ENCODE data around the gene P2RY2. TPM values are rescaled to one million over a fixed set of nuclear protein-coding genes. Genes with fewer than 3 reads are reported as not detected.

The P2RY2 gene
- total and polyA plus RNA-seq, 2 experiments from 2014 or later, result 0.63 to 1.6 TPM

DNA sequence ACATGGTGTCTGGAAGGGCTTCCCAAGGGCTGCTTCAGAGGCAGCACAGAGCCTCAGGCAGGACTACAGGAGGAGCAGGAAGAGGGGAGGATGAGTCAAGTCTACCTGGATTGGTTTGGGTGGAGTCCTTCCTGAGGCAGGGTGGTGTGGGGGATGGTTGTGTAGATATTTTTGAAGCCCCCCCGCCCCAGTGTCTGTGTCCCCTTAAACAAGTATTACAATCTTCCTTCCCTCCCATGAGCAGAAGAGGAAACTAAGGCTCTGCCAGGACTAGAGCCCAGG lies 41.3 kb upstream of the P2RY2 start:
- Mint-ChIP-seq H3K36me3 (ENCODE audit: low read depth) (no peaks in the 10 kb centered on the region), H3K27me3 (ENCODE audit: insufficient read depth, low read depth, poor library complexity) (peaks cover 14% of the 10 kb centered on the region), H3K9me3 (no peaks in the 10 kb centered on the region), H3K27ac (no peak overlapping the region), H3K4me3 (no peak overlapping the region), H3K4me1 (no peaks in the 10 kb centered on the region)
- Histone ChIP-seq H3K4me3 (no peak overlapping the region), H3K27me3 (ENCODE audit: insufficient read depth) (no peaks in the 10 kb centered on the region), H3K4me2 (no peak overlapping the region), H4K20me1 (replicated peaks; ENCODE audit: insufficient read depth) (no peaks in the 10 kb centered on the region; the same call in 1 of the 2 replicates), H3K27ac (ENCODE audit: low read depth) (no peak overlapping the region), H3K9me2 (ENCODE audit: insufficient read depth) (no peaks in the 10 kb centered on the region), H3F3A (replicated peaks; ENCODE audit: low read depth) (no peaks in the 10 kb centered on the region), H3K36me3 (ENCODE audit: insufficient read depth) (no peaks in the 10 kb centered on the region), H2AFZ (no peak overlapping the region), H3K79me2 (replicated peaks; ENCODE audit: insufficient read depth) (no peaks in the 10 kb centered on the region), H3K4me1 (ENCODE audit: insufficient read depth) (no peaks in the 10 kb centered on the region)
- no peak for TF ChIP-seq EZH2phosphoT487 (IDR thresholded peaks at IDR 0.05; ENCODE audit: unreplicated experiment)
- no peak for TF ChIP-seq EZH2 (IDR thresholded peaks at IDR 0.05; ENCODE audit: low read depth, unreplicated experiment)
- DNase-seq (ENCODE audit: low spot score) (no peak), ATAC-seq (no peak)

DNA sequence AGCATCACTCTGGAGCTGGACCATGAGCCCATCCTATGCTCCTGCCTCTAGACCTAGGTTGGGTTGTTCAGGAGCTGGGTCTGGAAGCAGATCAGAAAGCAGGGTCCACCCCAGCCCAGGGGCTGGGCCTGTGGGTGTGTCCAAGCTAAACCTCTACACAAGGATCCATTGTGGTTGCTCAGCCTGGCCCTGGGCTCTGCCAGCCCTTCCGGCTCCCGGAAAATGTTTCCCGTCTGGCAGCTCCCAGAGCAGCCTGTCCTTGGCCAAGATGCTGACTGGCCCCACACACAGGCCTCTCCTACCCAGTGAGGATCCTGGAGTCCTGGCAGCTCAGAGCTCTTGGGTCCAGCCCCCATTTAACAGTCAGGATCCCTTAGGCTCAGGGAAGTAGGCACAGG lies 40.7 kb upstream of the P2RY2 start:
- ATAC-seq, result no peak
- Histone ChIP-seq H3K27ac (ENCODE audit: low read depth) (no peak overlapping the region), H3K9me2 (ENCODE audit: insufficient read depth) (no peaks in the 10 kb centered on the region), H3F3A (replicated peaks; ENCODE audit: low read depth) (no peaks in the 10 kb centered on the region), H3K27me3 (ENCODE audit: insufficient read depth) (no peaks in the 10 kb centered on the region), H3K4me3 (no peak overlapping the region), H3K79me2 (replicated peaks; ENCODE audit: insufficient read depth) (no peaks in the 10 kb centered on the region), H2AFZ (0 out of 2 replicates have a peak overlapping the region, but pooled peaks have one; percentile 43), H4K20me1 (replicated peaks; ENCODE audit: insufficient read depth) (no peaks in the 10 kb centered on the region; the same call in 1 of the 2 replicates), H3K36me3 (ENCODE audit: insufficient read depth) (no peaks in the 10 kb centered on the region), H3K4me1 (ENCODE audit: insufficient read depth) (no peaks in the 10 kb centered on the region), H3K4me2 (no peak overlapping the region)
- no peak for DNase-seq (ENCODE audit: low spot score)
- H3K27ac Mint-ChIP-seq, result no peak overlapping the region
- no peak for TF ChIP-seq ZNF114 (CRISPR knock-in tag; IDR thresholded peaks at IDR 0.05)
- H3K4me3 Mint-ChIP-seq, result no peak overlapping the region
- H3K9me3 Mint-ChIP-seq, result no peaks in the 10 kb centered on the region
- peaks cover 14% of the 10 kb centered on the region for H3K27me3 Mint-ChIP-seq (ENCODE audit: insufficient read depth, low read depth, poor library complexity)
- no peaks in the 10 kb centered on the region for H3K4me1 Mint-ChIP-seq
- no peaks in the 10 kb centered on the region for H3K36me3 Mint-ChIP-seq (ENCODE audit: low read depth)

DNA sequence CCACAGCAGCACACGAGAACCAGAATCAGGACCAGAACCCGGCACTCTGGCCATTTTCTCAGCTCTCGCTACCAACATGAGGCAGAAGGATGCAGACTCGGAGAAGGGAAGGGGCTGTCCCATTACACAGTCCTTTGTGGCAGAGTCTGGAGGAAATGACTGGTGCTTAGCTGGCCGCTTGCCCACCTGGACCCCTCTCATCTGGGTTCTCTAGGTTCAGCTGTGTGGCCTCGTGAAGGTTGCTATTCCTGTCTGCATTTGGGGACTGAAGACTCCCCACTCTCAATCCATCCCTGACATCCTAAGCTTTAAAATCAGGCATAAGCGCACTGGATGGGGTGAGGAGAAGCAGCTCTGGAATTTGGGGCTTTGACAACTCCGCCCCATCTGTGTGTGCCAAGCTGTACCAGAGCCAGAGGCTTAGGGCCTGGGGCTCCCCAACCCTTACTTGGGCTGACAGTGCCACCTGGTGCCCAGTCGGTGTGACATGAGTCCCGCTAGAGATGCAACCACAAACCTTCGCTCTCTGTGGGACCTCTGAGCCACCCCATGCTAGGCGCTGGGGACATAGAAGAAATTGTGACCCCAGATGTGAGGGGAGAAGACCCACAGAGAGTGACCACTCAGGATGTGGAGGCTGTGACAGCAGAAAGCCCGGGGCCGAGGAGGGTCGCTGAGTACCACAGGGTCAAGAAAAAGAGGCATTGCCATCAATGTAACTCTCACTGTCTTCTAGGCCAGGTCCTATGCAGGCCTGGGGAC lies 40.1 kb upstream of the P2RY2 start:
- H3K4me1 ChIP-seq (ENCODE audit: insufficient read depth), result no peaks in the 10 kb centered on the region
- Mint-ChIP-seq H3K4me3 (no peak overlapping the region), H3K27ac (no peak overlapping the region), H3K36me3 (ENCODE audit: low read depth) (no peaks in the 10 kb centered on the region), H3K4me1 (no peaks in the 10 kb centered on the region), H3K9me3 (no peaks in the 10 kb centered on the region), H3K27me3 (ENCODE audit: insufficient read depth, low read depth, poor library complexity) (peaks cover 13% of the 10 kb centered on the region)
- DNase-seq (ENCODE audit: low spot score) (peak; percentile 89), ATAC-seq (peak; percentile 98)
- H3K36me3 ChIP-seq (ENCODE audit: insufficient read depth), result no peaks in the 10 kb centered on the region
- H3K4me3 ChIP-seq, result no peak overlapping the region
- H3F3A ChIP-seq (replicated peaks; ENCODE audit: low read depth), result no peaks in the 10 kb centered on the region
- 0 out of 2 replicates have a peak overlapping the region, but pooled peaks have one; percentile 43 for H2AFZ ChIP-seq
- no peaks in the 10 kb centered on the region for H3K79me2 ChIP-seq (replicated peaks; ENCODE audit: insufficient read depth)
- no peaks in the 10 kb centered on the region for H3K27me3 ChIP-seq (ENCODE audit: insufficient read depth)
- no peaks in the 10 kb centered on the region for H3K9me2 ChIP-seq (ENCODE audit: insufficient read depth)
- H3K27ac ChIP-seq (ENCODE audit: low read depth), result no peak overlapping the region
- TF ChIP-seq CREB1 (CRISPR knock-in tag; IDR thresholded peaks at IDR 0.05; ENCODE audit: low read depth), result no peak
- TF ChIP-seq, protein P1, sequence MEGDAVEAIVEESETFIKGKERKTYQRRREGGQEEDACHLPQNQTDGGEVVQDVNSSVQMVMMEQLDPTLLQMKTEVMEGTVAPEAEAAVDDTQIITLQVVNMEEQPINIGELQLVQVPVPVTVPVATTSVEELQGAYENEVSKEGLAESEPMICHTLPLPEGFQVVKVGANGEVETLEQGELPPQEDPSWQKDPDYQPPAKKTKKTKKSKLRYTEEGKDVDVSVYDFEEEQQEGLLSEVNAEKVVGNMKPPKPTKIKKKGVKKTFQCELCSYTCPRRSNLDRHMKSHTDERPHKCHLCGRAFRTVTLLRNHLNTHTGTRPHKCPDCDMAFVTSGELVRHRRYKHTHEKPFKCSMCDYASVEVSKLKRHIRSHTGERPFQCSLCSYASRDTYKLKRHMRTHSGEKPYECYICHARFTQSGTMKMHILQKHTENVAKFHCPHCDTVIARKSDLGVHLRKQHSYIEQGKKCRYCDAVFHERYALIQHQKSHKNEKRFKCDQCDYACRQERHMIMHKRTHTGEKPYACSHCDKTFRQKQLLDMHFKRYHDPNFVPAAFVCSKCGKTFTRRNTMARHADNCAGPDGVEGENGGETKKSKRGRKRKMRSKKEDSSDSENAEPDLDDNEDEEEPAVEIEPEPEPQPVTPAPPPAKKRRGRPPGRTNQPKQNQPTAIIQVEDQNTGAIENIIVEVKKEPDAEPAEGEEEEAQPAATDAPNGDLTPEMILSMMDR (conservative IDR thresholded peaks at IDR 0.05; ENCODE audit: low read depth in 2 of 2), result peak; percentile 84 to 97
- H3K4me2 ChIP-seq, result no peak overlapping the region
- no peaks in the 10 kb centered on the region; the same call in 1 of the 2 replicates for H4K20me1 ChIP-seq (replicated peaks; ENCODE audit: insufficient read depth)

Data from GM23338 (cell line).